Sigmoid colon (tissue), 7 donors: Measurements from ENCODE around the gene CLDN25. TPM values are rescaled to one million over a fixed set of nuclear protein-coding genes. Genes with fewer than 3 reads are reported as not detected.
"Not testable (repeated sequence)": the region's sequence is repeated elsewhere in the genome, so short reads cannot be mapped to it uniquely, and the experiment has no call there.

Experiments used
- DNase-seq: peaks from one replicate; pipeline ENCODE4 v3.0.0-alpha.2; 2019
- H3K27ac ChIP-seq, 4 donors: fragments of 200-600 bp; sonication (generic); one replicate each; pipeline ENCODE4 v1.5.1; 2016 to 2019; ENCODE audit warnings: mild to moderate bottlenecking in 1 of 4
- H3K27me3 ChIP-seq, 3 donors: fragments of 200-600 bp; sonication (generic); one replicate each; pipeline ENCODE4 v1.5.1; 2019; ENCODE audit warnings: mild to moderate bottlenecking in 1 of 3
- H3K36me3 ChIP-seq, 4 donors: fragments of 200-600 bp; sonication (generic); one replicate each; pipeline ENCODE4 v1.5.1; 2016 to 2019
- H3K4me1 ChIP-seq, 4 donors: fragments of 200-600 bp; sonication (generic); one replicate each; pipeline ENCODE4 v1.5.1; 2017 to 2019
- H3K4me3 ChIP-seq, 4 donors: fragments of 200-600 bp; sonication (generic); one replicate each; pipeline ENCODE4 v1.5.1; 2017 to 2019; ENCODE audit warnings: mild to moderate bottlenecking in 2 of 4, moderate library complexity in 1 of 4
- H3K9me3 ChIP-seq, 4 donors: fragments of 200-600 bp in 3 of 4; sonication (generic) in 3 of 4; one replicate each; pipeline versions ENCODE4 v1.5.1 to v1.6.1; 2013 to 2019
- EP300 ChIP-seq, 4 donors: sonication (generic); formaldehyde crosslinking; IDR thresholded peaks; one replicate each; pipeline ENCODE4 v1.6.1; 2017; ENCODE audit warnings: antibody characterized with exemption in 4 of 4
- POLR2A ChIP-seq, 2 donors: fragments of 450-650 bp; IDR thresholded peaks; one replicate each; pipeline ENCODE4 v1.6.1; 2016; ENCODE audit warnings: antibody characterized with exemption in 2 of 2, mild to moderate bottlenecking in 2 of 2, moderate library complexity in 2 of 2
- POLR2AphosphoS5 ChIP-seq, 4 donors: sonication (generic); formaldehyde crosslinking; IDR thresholded peaks; one replicate each; pipeline ENCODE4 v1.6.1; 2017; ENCODE audit warnings: antibody characterized with exemption in 4 of 4
- WGBS, 2 donors: extraction: QIAGEN DNeasy Blood & Tissue Kit; methylation state at CpG; one replicate each; pipeline ENCODE4 v1.1.7; 2013; 5-methylcytosine and 5-hydroxymethylcytosine counted together
- intact Hi-C: fragments of 100-400 bp; cut with DNase I; formaldehyde crosslinking; loops from one replicate; pipeline ENCODE4 v1.15.1; 2023
- polyA plus RNA-seq, 3 donors: library from polyadenylated mRNA; stranded (reverse); fragments of 200-250 nt; gene quantifications; one replicate each; pipeline ENCODE4 v1.2.3, GENCODE V29; 2013
- total RNA-seq, 4 donors: library from RNA; depleted of rRNA; stranded (reverse); fragments of >200 nt; gene quantifications; one replicate each; pipeline ENCODE4 v1.1.0, GENCODE V29; 2016
- TF ChIP-seq, protein P1 (sequence below), 4 experiments: fragments of 450-650 bp in 3 of 4; fragments of 200-600 bp in 1 of 4; IDR thresholded peaks; one replicate each; pipeline ENCODE4 v1.5.1; 2016 to 2019; ENCODE audit warnings: antibody characterized with exemption in 4 of 4, mild to moderate bottlenecking in 3 of 4, moderate library complexity in 2 of 4
- donor health status: healthy with polysubstance abuse.
- donor health status: Bipolar disorder and iron deficiency.
- donor health status: healthy.

The CLDN25 gene
- total and polyA plus RNA-seq, 7 donors: not detected

DNA sequence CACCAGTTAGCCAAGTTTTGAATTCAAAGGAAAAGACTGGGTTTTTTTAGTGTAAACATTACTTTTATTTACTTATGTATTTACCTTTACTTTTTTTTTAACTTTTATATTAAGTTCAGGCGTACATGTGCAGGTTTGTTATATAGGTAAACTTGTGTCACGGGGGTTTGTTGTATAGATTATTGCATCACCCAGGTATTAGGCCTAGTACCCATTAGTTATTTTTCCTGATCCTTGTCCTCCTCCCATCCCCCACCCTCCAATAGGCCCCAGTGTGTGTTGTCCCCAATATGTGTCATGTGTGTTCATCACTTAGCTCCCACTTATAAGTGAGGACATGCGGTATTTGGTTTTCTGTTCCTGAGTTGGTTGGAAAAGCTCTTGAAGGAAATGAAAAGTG, 26.7 kb upstream of the CLDN25 start:
- intact Hi-C loops: no loop called here
- WGBS, 2 donors: 95 to 99% methylated on average over 3 of the region's 3 CpGs

DNA sequence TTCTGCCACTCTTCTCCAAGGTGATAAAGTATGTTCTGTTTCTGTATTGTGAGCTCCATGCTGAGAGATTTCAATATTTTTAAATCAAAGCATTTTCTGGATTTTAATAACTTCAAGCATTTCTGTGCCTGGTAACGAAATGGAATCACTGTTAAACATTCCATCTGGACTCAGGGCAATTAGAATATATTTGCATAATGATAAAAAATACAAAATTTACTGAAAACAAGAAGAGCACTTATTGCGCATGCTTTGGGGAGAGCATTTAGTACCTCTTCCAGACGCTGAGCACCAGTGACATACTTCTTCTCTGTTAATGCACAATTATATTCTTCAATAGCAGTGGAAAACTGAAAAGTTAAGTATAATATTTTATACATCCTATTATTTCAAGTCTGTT, 19.4 kb upstream of the CLDN25 start:
- Histone ChIP-seq H3K27ac (no peak overlapping the region), H3K9me3 (no peaks in the 10 kb centered on the region), H3K27me3 (no peaks in the 10 kb centered on the region), H3K4me1 (no peaks in the 10 kb centered on the region), H3K4me3 (no peak overlapping the region), H3K36me3 (peaks cover 8 to 68% (median 18%) of the 10 kb centered on the region in 4 donors)
- intact Hi-C loops: no loop called here
- TF ChIP-seq, protein P1, sequence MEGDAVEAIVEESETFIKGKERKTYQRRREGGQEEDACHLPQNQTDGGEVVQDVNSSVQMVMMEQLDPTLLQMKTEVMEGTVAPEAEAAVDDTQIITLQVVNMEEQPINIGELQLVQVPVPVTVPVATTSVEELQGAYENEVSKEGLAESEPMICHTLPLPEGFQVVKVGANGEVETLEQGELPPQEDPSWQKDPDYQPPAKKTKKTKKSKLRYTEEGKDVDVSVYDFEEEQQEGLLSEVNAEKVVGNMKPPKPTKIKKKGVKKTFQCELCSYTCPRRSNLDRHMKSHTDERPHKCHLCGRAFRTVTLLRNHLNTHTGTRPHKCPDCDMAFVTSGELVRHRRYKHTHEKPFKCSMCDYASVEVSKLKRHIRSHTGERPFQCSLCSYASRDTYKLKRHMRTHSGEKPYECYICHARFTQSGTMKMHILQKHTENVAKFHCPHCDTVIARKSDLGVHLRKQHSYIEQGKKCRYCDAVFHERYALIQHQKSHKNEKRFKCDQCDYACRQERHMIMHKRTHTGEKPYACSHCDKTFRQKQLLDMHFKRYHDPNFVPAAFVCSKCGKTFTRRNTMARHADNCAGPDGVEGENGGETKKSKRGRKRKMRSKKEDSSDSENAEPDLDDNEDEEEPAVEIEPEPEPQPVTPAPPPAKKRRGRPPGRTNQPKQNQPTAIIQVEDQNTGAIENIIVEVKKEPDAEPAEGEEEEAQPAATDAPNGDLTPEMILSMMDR (IDR thresholded peaks at IDR 0.05): no peak
- TF ChIP-seq POLR2A (IDR thresholded peaks at IDR 0.05): no peak
- TF ChIP-seq POLR2AphosphoS5 (IDR thresholded peaks at IDR 0.05): no peak
- TF ChIP-seq EP300 (IDR thresholded peaks at IDR 0.05): no peak
- DNase-seq: no peak
- 94 to 95% methylated on average over 3 of the region's 3 CpGs for WGBS, 2 donors

More for the DNA sequence above, 26.7 kb upstream of the CLDN25 start:
- TF ChIP-seq EP300 (IDR thresholded peaks at IDR 0.05): no peak
- no peak for TF ChIP-seq POLR2AphosphoS5 (IDR thresholded peaks at IDR 0.05)
- no peaks in the 10 kb centered on the region for H3K27me3 ChIP-seq
- no peaks in the 10 kb centered on the region for H3K9me3 ChIP-seq
- H3K27ac ChIP-seq: no peak overlapping the region
- H3K4me3 ChIP-seq: no peak overlapping the region
- no peak for DNase-seq
- peaks cover 3 to 66% (median 7%) of the 10 kb centered on the region in 4 donors for H3K36me3 ChIP-seq
- H3K4me1 ChIP-seq: no peaks in the 10 kb centered on the region

DNA sequence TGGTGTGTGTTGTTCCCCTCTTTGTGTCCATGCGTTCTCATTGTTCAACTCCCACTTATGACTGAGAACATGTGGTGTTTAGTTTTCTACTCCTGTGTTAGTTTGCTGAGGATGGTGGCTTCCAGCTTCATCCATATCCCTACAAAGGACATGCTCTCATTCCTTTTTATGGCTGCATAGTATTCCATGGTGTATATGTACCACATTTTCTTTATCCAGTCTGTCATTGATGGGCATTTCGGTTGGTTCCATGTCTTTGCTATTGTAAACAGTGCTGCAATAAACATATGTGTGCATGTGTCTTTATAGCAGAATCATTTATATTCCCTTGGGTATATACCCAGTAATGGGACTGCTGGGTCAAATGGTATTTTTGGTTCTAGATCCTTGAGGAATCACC, 16.6 kb upstream of the CLDN25 start:
- 94 to 97% methylated on average over 2 of the region's 2 CpGs for WGBS, 2 donors
- H3K27ac ChIP-seq, H3K4me3 ChIP-seq, H3K27me3 ChIP-seq, intact Hi-C loops, DNase-seq, H3K9me3 ChIP-seq, H3K4me1 ChIP-seq: not testable (repeated sequence)
- peaks cover 0 to 46% (median 16%) of the 10 kb centered on the region in 4 donors for H3K36me3 ChIP-seq

DNA sequence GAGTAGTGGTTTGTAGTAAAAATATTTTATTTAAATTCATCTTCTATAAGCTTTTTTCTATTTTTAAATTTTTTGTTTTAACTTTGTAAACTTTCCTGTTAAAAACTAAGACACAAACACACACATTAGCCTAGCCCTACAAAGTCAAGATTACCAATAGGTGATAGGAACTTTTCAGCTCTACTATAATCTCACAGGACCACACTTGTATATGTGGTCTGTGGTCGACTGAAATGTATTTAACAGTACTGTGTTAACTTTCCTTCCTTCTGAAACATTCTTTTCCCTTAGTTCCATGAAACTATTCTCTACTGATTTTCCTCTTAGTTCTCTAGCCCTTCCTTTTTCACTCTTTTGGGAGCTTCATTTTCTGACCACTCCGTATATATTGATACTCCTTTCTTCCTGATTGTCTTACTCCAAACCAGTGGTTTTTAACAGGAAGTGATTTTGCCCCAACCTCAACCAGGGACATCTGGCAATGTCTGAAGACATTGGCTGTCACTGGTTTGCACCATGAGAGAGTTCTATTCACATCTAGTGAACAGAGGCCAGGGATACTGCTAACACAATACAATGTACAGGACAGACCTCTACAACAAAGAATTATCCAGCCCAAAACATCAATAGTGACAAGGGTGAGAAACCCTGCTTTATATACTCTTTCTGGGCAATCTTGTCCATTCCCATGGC, 14.9 kb upstream of the CLDN25 start:
- DNase-seq: no peak
- intact Hi-C loops: no loop called here
- Histone ChIP-seq H3K27me3 (no peaks in the 10 kb centered on the region), H3K27ac (no peak overlapping the region), H3K4me3 (no peak overlapping the region), H3K9me3 (no peaks in the 10 kb centered on the region), H3K4me1 (peaks cover 0 to 9% (median 0%) of the 10 kb centered on the region in 4 donors), H3K36me3 (peaks cover 0 to 40% (median 6%) of the 10 kb centered on the region in 4 donors)
- TF ChIP-seq POLR2AphosphoS5 (IDR thresholded peaks at IDR 0.05): no peak
- TF ChIP-seq POLR2A (IDR thresholded peaks at IDR 0.05): no peak
- TF ChIP-seq, protein P1 (IDR thresholded peaks at IDR 0.05): no peak
- no peak for TF ChIP-seq EP300 (IDR thresholded peaks at IDR 0.05)
- 91 to 93% methylated on average over 2 of the region's 2 CpGs for WGBS, 2 donors

DNA sequence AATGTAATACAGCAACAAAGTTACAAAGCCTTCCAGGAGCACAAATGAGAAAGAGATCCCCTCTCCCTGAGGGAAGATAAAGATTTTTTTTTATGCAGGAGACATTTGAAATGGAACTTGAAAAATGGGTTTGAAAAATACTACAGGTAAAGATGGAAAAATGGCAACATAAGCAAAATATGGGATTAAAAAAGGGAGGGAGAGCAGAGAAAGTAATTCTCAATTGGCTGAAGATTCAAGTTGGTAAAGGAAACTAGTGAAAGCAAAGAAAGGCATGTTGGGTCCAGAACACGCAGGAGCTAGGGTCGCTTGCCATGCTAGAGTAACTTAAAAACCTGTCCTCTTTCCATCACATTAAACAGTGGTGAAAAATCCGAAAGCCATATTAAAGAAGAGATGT, 7.6 kb upstream of the CLDN25 start:
- H3K9me3 ChIP-seq: no peaks in the 10 kb centered on the region
- peaks cover 0 to 20% (median 3%) of the 10 kb centered on the region in 4 donors for H3K36me3 ChIP-seq
- no peak for DNase-seq
- WGBS, 2 donors: 76 to 81% methylated on average over 3 of the region's 3 CpGs
- intact Hi-C loops: loop anchor here (10.0 kb wide), 1 partner anchor 457 kb away; the partner anchor contains the start of gene TTC12
- H3K27ac ChIP-seq: no peak overlapping the region
- TF ChIP-seq EP300 (IDR thresholded peaks at IDR 0.05) (no peak), POLR2AphosphoS5 (IDR thresholded peaks at IDR 0.05) (no peak), POLR2A (IDR thresholded peaks at IDR 0.05) (no peak)
- TF ChIP-seq, protein P1 (IDR thresholded peaks at IDR 0.05): no peak
- no peaks in the 10 kb centered on the region for H3K27me3 ChIP-seq
- no peak overlapping the region for H3K4me3 ChIP-seq
- H3K4me1 ChIP-seq: peaks cover 0 to 16% (median 13%) of the 10 kb centered on the region in 4 donors
